ENCODE results near the gene FBXW7. TPM values are rescaled to one million over a fixed set of nuclear protein-coding genes. Genes with fewer than 3 reads are reported as not detected.
"Not testable (repeated sequence)": the region's sequence is repeated elsewhere in the genome, so short reads cannot be mapped to it uniquely, and the experiment has no call there.

The FBXW7 gene
- polyA plus RNA-seq, 3 donors: 5.2 to 10.7 (median 7.1) TPM

- WGBS, 3 donors: 82 to 91% (median 86%) methylated on average over 3 of the region's 3 CpGs
- H3K27ac ChIP-seq (ENCODE audit: low read depth, low read length): no peak overlapping the region
These were observed 20.9 kb upstream of the FBXW7 start for GRCh38 chr4:152556834-152557233.

- no peak overlapping the region for H3K27ac ChIP-seq (ENCODE audit: low read depth, low read length)
- WGBS, 3 donors: 90 to 95% (median 93%) methylated on average over 5 of the region's 5 CpGs
These were observed 20.4 kb upstream of the FBXW7 start for GRCh38 chr4:152556283-152556682.

GRCh38 chr4:152554742-152555141 is 18.9 kb upstream of the FBXW7 start:
- whole genome bisulfite sequencing, 3 donors: 79 to 96% (median 95%) methylated on average over 2 of the region's 2 CpGs
- no peak overlapping the region for H3K27ac ChIP-seq (ENCODE audit: low read depth, low read length)

DNA sequence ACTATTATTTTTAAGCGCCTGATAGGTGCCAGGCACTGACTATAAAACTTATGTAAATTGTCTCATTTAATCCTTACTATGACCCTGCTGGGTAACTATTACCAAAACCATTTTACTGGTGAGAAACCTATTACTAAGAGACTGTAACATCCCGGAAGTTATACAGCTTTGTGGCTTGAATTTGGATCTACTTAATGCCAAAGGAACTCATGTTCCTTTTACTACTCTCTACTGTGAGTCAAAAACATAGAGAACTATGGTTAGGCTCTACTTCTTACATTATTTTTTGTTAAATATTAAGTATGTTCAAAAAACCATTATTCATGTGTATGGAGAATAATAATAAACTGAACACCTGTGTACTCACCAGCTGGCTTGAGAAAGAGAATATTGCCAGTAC is 14.8 kb upstream of the FBXW7 start:
- not testable (repeated sequence) for H3K27ac ChIP-seq (ENCODE audit: low read depth, low read length)
- 79 to 97% (median 90%) methylated on average over 2 of the region's 2 CpGs for WGBS, 3 donors

GRCh38 chr4:152545088-152545487 is 9.2 kb upstream of the FBXW7 start:
- WGBS, 3 donors: 83 to 92% (median 92%) methylated on average over 2 of the region's 2 CpGs
- no peak overlapping the region for H3K27ac ChIP-seq (ENCODE audit: low read depth, low read length)

DNA sequence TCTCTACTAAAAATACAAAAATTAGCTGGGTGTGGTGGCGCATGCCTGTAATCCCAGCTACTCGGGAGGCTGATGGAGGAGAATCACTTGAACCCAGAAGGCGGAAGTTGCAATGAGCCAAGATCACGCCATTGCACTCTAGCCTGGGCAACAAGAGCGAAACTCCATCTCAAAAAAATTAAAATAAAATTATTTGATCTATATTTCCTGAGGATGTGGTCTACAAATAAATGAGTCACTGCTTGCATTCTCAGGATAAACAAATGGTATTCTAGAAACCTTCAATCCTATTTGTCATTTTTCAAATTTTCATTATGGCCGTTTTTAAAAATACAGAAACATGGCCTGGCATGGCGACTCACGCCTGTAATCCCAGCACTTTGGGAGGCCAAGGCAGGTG is 8.6 kb upstream of the FBXW7 start:
- H3K27ac ChIP-seq (ENCODE audit: low read depth, low read length): not testable (repeated sequence)
- 90 to 96% (median 96%) methylated on average over 8 of the region's 8 CpGs for WGBS, 3 donors

DNA sequence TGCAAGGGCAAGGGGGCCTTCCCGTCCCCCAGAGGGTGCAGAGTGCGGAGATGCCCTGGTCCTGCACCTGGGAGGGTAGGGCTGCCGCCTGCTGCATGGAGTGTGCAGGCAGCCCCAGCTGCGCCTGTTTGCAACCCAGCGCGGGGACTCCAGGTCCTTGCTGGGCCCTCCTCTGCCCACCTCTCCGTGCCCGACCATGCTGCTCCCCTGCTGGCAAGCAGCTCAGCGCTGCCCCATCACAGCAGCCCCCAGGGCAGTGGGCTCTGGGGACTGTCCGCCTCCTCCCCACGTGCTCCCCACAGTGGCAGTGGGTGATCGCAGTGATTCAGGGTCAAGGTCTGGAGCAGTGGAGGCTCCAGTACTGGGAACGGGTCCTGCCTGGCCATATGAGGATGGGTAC is 5.0 kb upstream of the FBXW7 start:
- no peak overlapping the region for H3K27ac ChIP-seq (ENCODE audit: low read depth, low read length)
- 94% methylated on average over 13 of the region's 13 CpGs for WGBS, 3 donors

- WGBS, 3 donors: 86 to 96% (median 89%) methylated on average over 4 of the region's 4 CpGs
- no peak overlapping the region for H3K27ac ChIP-seq (ENCODE audit: low read depth, low read length)
These were observed 4.4 kb upstream of the FBXW7 start for GRCh38 chr4:152540293-152540674.

DNA sequence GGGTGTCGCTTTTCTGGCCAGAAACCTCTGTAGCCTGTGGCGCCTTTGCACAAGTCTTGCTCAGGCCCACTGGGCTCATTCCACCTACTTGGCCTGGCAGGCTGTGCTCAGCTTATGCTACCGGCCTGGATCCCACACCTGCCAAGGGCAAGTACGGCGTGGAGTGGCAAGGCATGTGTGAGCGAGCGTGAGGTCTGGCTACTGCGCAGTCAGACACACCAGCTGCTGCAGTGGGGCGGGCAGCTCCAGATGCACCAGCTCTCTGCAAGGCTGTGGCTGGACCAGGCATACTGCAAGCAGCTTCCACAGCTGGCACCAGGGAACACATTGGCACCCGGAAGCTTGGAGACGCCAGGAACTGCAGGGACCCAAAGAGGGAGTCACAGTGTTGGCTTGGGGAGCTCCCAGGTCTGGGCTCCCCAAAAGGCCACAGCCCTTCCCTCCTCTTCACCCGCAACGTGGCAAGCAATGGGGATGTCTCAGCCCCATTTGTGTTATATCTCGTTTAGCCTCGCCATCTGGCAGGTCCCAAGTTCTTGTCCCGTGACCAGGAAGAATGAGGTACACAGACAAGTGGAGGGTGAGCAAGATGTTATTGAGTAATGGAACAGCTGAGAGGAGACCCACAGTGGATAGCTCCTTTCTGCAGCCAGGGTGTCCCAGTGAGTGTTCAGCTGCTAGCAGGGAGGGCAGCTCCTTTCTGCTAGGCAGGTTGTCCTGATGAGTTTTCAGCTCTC is 3.8 kb upstream of the FBXW7 start:
- WGBS, 3 donors: 95 to 98% (median 97%) methylated on average over 16 of the region's 16 CpGs
- no peak overlapping the region for H3K27ac ChIP-seq (ENCODE audit: low read depth, low read length)

DNA sequence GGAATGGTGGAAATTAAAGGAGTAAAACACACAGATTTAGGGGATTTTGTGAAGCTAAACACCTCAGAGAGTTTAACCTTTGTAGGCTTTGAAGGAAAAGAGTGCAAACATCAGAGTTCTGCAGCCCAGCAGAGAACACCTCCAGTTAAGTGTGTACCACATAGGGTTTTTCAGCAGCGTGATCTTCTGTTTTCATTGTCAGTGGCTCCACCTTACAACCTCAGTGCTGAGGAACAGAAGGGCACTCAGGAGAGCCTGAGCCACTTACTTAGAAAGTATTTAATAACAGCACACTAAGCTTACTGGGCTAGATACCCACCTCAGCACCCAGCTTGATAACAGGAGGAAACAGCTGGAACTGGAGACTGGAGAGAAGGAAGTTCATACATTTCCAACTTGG is 2.0 kb upstream of the FBXW7 start:
- H3K27ac ChIP-seq (ENCODE audit: low read depth, low read length): no peak overlapping the region
- 79 to 90% (median 81%) methylated on average over 1 of the region's 1 CpG for WGBS, 3 donors

DNA sequence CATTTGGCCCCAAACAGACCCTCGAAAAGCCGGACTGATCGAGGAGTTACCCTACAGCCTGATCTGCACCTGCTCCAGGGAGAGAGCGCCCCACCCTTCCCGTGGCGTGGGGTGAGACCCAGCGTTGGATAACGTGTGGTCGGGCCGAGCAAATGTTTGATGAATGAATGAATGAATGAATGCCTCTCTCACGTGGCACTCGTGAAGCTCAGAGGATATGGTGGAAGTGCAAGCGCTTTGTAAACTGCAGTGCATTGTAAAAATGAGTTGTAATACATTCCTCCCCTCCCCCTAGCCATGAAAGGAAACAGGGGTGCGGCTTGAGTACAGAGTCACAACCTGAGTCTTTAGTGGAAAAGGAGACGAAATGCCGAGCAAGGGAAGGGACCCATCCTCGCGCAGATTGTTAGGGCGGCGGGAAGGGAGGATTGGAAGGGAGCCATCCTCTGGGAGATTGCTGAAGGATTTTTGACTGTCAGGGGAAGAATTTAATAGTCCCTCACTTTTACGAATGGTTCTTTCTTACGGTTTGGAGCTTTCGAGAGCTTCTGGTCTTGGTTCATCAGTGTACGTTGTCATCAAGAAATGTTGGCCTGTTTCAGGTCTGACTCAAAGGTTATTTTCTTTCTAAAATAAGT is 772 bp upstream of the FBXW7 start:
- 0 to 1% (median 1%) methylated on average over 24 of the region's 24 CpGs for WGBS, 3 donors
- peak overlapping the region; percentile 73 for H3K27ac ChIP-seq (ENCODE audit: low read depth, low read length)

DNA sequence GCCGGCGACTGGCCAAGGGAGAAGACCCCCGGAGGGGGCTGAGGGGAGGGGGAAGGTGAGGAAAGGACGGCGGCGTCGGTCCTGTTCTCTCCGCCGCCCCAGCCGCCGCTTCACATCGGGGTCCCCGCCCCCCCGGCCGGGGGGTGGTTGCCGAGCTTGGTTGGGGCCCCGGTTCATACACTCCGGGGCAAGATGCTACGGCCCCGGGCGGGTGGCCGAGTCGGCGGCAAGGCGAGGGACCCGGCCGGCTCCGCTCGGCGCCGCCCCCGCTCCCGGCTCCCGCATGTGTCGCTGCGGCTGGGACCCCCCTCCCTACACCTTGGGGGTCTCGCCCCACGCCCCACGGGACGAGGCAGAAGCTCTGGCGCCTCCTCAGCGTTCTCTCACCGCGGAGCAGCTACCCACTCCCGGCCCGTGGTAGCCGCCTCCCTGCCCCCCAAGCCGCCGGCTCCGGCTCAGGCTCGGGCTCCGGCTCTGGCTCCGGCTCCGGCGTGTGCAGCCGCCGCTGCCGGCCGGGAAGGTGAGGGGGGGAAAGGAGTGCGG is 461 bp downstream of the FBXW7 start:
- H3K27ac ChIP-seq (ENCODE audit: low read depth, low read length): peak overlapping the region; percentile 70
- WGBS, 3 donors: 0 to 2% (median 0%) methylated on average over 44 to 60 of the region's 60 CpGs

DNA sequence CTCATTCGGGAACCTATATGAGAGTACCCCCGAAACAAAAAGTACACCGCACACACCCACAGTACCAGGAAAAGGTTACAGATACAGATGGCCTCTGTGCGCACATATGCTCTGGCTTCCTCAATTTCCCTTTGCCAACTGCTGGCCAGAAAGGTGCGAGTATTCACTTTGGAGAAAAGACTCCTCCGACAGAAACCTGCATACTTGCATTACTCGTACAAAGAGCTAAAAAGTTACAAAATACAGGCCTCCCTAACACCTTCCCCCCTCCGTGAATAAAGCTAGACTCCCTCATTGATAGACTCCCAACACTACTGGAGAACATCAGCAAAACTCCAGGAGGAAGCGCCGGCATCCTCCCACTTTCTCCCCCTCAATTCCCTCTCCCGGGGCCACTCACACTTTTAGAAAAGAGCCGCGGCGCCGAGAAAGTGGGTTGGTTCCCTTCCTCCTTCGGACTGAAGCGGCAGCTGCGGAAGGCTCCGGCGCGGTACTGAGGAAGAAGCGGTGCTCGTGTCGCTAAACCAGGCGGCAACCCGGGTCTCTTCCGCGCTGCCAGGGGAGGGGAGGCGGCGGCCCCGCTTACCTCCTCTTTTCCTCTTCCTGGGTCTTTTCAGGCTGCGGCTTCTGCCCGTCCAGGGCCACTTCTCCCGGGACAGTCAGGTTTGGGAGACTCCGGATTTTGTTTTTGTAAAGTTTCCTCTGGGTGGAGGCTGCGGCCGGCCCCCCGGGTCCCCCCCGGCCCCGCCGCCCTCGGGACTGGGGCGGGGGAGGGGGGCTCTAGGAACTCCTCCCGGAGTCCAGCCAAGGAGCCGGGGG is 1.1 kb downstream of the FBXW7 start:
- 2% methylated on average over 42 to 45 of the region's 45 CpGs for WGBS, 3 donors
- H3K27ac ChIP-seq (ENCODE audit: low read depth, low read length): no peak overlapping the region

DNA sequence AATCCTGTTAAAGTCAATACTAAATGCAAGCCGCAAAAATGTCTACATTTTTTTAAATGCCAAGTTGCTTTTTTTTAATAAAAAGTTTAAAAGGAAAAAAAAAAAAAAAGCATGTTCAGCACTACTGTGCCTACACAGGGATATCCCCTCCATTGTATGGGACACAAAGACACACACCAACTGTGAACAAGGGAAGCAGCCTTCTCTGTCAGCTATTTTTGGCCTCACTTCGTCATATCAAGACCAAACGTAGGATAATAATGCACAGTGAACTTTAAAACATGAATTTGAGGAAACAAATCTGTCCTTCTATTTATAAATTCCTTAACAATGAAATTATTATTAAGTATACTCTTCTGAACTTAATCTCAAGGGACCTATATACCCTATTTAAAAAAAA is 4.4 kb downstream of the FBXW7 start:
- H3K27ac ChIP-seq (ENCODE audit: low read depth, low read length): no peak overlapping the region
- 65 to 76% (median 70%) methylated on average over 3 of the region's 3 CpGs for WGBS, 3 donors

GRCh38 chr4:152530600-152530999 is 5.3 kb downstream of the FBXW7 start:
- H3K27ac ChIP-seq (ENCODE audit: low read depth, low read length): no peak overlapping the region
- 90 to 92% (median 91%) methylated on average over 2 of the region's 2 CpGs for WGBS, 3 donors

- no peak overlapping the region for H3K27ac ChIP-seq (ENCODE audit: low read depth, low read length)
- 88 to 97% (median 95%) methylated on average over 8 of the region's 8 CpGs for WGBS, 3 donors
These were observed 6.0 kb downstream of the FBXW7 start for GRCh38 chr4:152529880-152530279.

- H3K27ac ChIP-seq (ENCODE audit: low read depth, low read length): no peak overlapping the region
- 73 to 91% (median 88%) methylated on average over 2 of the region's 2 CpGs for WGBS, 3 donors
These were observed 7.8 kb downstream of the FBXW7 start for GRCh38 chr4:152528060-152528459.

- WGBS, 3 donors: 76 to 84% (median 78%) methylated on average over 4 of the region's 4 CpGs
- H3K27ac ChIP-seq (ENCODE audit: low read depth, low read length): no peak overlapping the region
These were observed 10.0 kb downstream of the FBXW7 start for GRCh38 chr4:152525878-152526277.

GRCh38 chr4:152524427-152524826 is 11.5 kb downstream of the FBXW7 start:
- 83 to 97% (median 96%) methylated on average over 3 of the region's 3 CpGs for whole genome bisulfite sequencing, 3 donors
- no peak overlapping the region for H3K27ac ChIP-seq (ENCODE audit: low read depth, low read length)
